Kidney epithelial cell (primary cell): ENCODE results near the gene GRID1. TPM values are rescaled to one million over a fixed set of nuclear protein-coding genes. Genes with fewer than 3 reads are reported as not detected.

ENCODE experiments used
- DNase-seq: peaks from one replicate; pipeline ENCODE4 v3.0.0-alpha.2; 2010; ENCODE audit warnings: low read depth
- H3K27me3 ChIP-seq: 2 replicates; pipeline ENCODE4 v1.6.0; 2011; ENCODE audit warnings: low read length; ENCODE audit not compliant: control insufficient read depth, insufficient read depth
- H3K36me3 ChIP-seq: 2 replicates; pipeline ENCODE4 v1.5.1; 2011; ENCODE audit warnings: low read length; ENCODE audit not compliant: control insufficient read depth, insufficient read depth
- H3K4me3 ChIP-seq: 2 replicates; pipeline ENCODE4 v1.5.1; 2011; ENCODE audit warnings: low read depth, mild to moderate bottlenecking, control low read depth, low read length
- total RNA-seq: library from RNA; depleted of rRNA; stranded (reverse); fragments of >200 nt; gene quantifications from 2 replicates; pipeline ENCODE4 v1.2.3, GENCODE V29; 2015
- TF ChIP-seq, protein P1 (sequence below): IDR thresholded peaks from 2 replicates; pipeline ENCODE4 v1.5.1; 2011; ENCODE audit warnings: mild to moderate bottlenecking, moderate library complexity, low read length, control low read depth, inconsistent platforms; ENCODE audit not compliant: insufficient read depth, poor library complexity, severe bottlenecking

The GRID1 gene
- total RNA-seq, 1 donor from 2014 or later: 0.33 TPM

DNA sequence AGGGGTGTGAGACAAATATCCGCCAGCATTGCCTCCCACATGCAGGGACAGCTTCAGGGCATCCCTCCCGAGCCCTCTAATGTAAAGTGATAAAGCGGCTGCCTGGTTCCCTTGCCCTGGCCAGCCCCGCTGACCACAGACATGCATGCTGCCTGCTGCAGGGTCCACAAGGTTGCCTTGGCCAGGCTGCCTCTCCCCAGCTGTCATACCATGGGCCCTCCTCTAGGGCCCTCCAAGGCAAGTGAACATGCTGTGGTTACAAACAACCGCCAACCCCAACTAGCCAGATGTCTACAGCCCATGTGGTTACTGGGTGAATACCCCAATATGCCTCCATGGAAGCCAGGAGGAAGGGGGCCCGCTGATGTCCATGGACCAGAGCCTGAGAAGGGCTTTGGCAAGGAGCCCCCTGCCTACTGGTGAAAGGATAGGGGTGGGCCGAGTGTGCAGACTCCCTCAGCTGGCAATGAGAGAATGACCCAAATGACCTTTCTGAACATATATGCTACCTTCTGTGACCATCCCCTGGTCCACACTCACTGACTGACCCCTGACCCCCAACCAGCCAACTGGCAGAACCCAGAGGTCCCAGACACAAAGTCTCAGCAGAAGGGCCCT lies 37.4 kb downstream of the GRID1 start:
- H3K36me3 ChIP-seq: no peaks in the 10 kb centered on the region
- H3K27me3 ChIP-seq: peaks cover 3% of the 10 kb centered on the region
- no peak for DNase-seq
- TF ChIP-seq, protein P1, sequence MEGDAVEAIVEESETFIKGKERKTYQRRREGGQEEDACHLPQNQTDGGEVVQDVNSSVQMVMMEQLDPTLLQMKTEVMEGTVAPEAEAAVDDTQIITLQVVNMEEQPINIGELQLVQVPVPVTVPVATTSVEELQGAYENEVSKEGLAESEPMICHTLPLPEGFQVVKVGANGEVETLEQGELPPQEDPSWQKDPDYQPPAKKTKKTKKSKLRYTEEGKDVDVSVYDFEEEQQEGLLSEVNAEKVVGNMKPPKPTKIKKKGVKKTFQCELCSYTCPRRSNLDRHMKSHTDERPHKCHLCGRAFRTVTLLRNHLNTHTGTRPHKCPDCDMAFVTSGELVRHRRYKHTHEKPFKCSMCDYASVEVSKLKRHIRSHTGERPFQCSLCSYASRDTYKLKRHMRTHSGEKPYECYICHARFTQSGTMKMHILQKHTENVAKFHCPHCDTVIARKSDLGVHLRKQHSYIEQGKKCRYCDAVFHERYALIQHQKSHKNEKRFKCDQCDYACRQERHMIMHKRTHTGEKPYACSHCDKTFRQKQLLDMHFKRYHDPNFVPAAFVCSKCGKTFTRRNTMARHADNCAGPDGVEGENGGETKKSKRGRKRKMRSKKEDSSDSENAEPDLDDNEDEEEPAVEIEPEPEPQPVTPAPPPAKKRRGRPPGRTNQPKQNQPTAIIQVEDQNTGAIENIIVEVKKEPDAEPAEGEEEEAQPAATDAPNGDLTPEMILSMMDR: no peak
- H3K4me3 ChIP-seq: no peak overlapping the region

DNA sequence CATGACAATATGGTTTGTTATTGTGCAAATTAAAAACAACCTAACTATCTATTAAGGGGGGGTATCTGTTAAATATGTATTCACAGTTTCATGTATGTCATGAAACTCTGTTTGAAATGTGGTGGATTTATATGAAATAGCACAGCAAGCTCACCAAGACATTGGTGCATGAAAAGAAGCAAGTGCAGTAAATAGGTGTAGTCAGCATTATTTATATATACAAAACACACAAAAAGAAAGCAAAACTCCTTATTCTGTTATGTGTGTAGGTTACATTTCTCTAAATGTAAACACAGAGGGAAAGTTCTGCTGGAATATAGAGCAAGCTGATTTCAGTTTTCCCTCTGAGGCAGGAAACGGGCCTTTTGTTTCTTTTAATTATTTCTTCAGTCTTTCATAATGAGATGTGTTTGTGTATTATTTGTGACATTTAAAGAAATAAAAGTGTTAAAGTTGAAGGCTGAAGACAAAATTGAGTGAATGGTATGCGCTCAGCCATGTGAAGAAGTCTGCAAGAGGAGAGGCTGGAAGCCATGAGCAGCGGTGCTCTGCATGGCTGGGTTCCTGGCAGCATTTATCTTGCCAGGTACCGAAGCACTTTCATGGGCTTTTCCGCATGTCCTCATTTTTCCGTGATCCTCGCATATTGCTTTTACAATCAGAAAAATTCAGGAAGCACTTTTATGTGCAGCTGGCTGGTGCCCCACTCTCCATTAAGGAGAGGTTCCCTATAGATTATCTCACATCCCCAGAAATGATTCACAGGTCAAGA lies 38.5 kb downstream of the GRID1 start:
- Histone ChIP-seq H3K36me3 (no peaks in the 10 kb centered on the region), H3K27me3 (no peaks in the 10 kb centered on the region), H3K4me3 (no peak overlapping the region)
- TF ChIP-seq, protein P1: no peak
- no peak for DNase-seq

DNA sequence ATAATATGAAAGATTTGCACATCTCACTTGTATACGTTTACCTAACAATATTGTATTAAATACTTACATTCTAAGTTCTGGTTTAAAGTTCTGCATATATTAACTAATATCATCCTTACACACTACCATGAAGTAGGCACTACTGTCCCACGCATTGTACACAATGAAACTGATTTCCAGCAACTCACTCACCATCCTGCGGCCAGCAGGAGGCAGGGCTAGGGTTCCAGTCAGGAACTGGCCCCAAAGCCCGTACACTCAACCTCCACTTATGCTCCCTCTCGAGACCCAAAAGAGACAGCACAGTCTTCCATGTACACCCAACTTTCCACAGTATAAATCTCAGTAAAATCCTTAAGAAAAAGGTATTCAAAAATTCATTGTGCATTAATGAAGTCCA lies 41.4 kb downstream of the GRID1 start:
- DNase-seq: no peak
- no peak overlapping the region for H3K4me3 ChIP-seq
- H3K27me3 ChIP-seq: no peaks in the 10 kb centered on the region
- no peaks in the 10 kb centered on the region for H3K36me3 ChIP-seq
- TF ChIP-seq, protein P1: no peak

DNA sequence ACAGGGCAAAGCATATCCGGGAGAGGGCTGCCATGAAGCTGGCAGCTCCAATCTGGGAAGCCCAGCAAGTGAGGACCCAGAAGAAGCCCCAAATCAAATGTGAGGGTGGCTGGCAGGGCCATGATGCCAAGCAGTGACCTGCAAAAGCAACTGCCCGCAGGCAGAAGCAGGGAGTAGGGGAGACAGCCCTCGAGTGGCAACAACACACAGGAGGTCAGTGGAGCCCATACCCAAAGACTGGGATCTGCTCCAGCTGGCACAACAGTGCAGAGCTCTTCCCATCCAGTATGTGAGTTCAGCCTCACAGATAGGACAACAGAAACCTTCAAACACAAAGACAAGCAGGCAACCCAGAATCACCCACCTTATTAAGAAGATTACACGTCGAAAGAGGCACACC lies 45.0 kb downstream of the GRID1 start:
- DNase-seq: no peak
- Histone ChIP-seq H3K27me3 (no peaks in the 10 kb centered on the region), H3K4me3 (no peak overlapping the region), H3K36me3 (no peaks in the 10 kb centered on the region)
- TF ChIP-seq, protein P1: no peak

DNA sequence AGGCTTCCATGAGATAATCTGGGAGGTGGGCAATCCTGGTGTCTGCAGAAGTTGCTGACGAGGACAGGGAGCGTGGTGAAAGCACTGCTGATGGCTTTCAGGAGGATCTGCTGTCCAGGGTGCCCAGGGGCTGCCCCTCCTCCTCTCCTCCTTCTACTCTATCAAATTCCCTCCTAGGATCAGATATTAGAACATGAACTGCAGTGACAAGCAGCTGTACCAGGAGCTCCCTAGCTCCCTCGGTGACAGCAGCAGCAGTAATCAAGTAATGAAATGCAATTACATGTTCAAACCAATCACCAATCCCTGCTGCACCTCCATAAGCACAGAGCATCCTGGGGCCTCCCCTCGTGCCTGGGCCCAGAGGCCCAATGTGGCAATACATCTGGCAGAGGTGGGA lies 46.9 kb downstream of the GRID1 start:
- no peak overlapping the region for H3K4me3 ChIP-seq
- no peak for DNase-seq
- TF ChIP-seq, protein P1: no peak
- H3K36me3 ChIP-seq: no peaks in the 10 kb centered on the region
- H3K27me3 ChIP-seq: no peaks in the 10 kb centered on the region
